GM23338 (cell line): Measurements from ENCODE around the gene RASL10B.

ENCODE experiments used
- CREB1 ChIP-seq: fragments of 250-450 bp; sonication (Bioruptor Pico); IDR thresholded peaks from 2 replicates; pipeline ENCODE4 v1.5.0; 2020; ENCODE audit warnings: low read depth, mild to moderate bottlenecking, moderate library complexity
- EZH2 ChIP-seq: fragments of 200-600 bp; sonication (generic); IDR thresholded peaks from one replicate; pipeline ENCODE4 v1.8.0; 2017; ENCODE audit warnings: antibody characterized with exemption, mild to moderate bottlenecking, low read depth; ENCODE audit not compliant: unreplicated experiment
- POLR2AphosphoS5 ChIP-seq: IDR thresholded peaks from 2 replicates; pipeline ENCODE4 v1.6.1; 2016; ENCODE audit warnings: antibody characterized with exemption, low read depth
- REST ChIP-seq: IDR thresholded peaks from one replicate; pipeline ENCODE4 v1.6.1; 2018; ENCODE audit warnings: antibody characterized with exemption; ENCODE audit not compliant: unreplicated experiment
- ZNF331 ChIP-seq: fragments of 250-450 bp; sonication (Bioruptor Pico); IDR thresholded peaks from 2 replicates; pipeline ENCODE4 v1.5.0; 2020; ENCODE audit warnings: low read depth, mild to moderate bottlenecking, moderate library complexity
- TF ChIP-seq, protein P1 (sequence below), 2 experiments: fragments of 200-600 bp in 1 of 2; sonication (generic) in 1 of 2; conservative IDR thresholded peaks; 2 replicates each; pipeline versions ENCODE4 v1.5.1 to v1.6.1; 2016 to 2017; ENCODE audit warnings: antibody characterized with exemption in 2 of 2, low read depth in 2 of 2, mild to moderate bottlenecking in 2 of 2, moderate library complexity in 1 of 2
- TF ChIP-seq, protein P2 (sequence below): IDR thresholded peaks from 2 replicates; pipeline ENCODE4 v1.6.1; 2016; ENCODE audit warnings: antibody characterized with exemption
- TF ChIP-seq, protein P3 (sequence below): fragments of 250-450 bp; sonication (Bioruptor Pico); IDR thresholded peaks from 2 replicates; pipeline ENCODE4 v1.5.0; 2020; ENCODE audit warnings: mild to moderate bottlenecking, moderate library complexity

DNA sequence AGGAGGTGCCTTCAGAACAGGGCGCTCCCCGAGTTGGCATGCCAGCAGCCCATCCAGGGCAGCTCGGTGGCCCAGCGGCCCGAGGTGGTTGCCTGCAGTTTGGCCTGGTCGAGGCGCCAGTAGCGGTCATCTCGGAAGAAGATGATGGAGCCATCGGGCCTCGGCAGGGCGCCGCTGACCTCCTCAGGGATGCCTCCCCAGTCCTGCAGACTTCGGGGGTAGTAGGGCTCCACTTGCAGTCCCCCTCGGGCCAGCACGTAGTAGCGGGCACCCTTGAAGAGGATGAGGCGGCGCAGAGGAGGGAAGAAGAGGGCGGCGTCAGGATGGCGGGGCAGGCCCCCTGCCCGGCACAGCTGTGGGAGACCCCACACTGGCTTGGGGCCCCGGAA is 35.0 kb downstream of the RASL10B start:
- TF ChIP-seq, protein P1, sequence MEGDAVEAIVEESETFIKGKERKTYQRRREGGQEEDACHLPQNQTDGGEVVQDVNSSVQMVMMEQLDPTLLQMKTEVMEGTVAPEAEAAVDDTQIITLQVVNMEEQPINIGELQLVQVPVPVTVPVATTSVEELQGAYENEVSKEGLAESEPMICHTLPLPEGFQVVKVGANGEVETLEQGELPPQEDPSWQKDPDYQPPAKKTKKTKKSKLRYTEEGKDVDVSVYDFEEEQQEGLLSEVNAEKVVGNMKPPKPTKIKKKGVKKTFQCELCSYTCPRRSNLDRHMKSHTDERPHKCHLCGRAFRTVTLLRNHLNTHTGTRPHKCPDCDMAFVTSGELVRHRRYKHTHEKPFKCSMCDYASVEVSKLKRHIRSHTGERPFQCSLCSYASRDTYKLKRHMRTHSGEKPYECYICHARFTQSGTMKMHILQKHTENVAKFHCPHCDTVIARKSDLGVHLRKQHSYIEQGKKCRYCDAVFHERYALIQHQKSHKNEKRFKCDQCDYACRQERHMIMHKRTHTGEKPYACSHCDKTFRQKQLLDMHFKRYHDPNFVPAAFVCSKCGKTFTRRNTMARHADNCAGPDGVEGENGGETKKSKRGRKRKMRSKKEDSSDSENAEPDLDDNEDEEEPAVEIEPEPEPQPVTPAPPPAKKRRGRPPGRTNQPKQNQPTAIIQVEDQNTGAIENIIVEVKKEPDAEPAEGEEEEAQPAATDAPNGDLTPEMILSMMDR (conservative IDR thresholded peaks at IDR 0.05; ENCODE audit: low read depth in 2 of 2) = no peak
- no peak for TF ChIP-seq REST
- no peak for TF ChIP-seq POLR2AphosphoS5
- no peak for TF ChIP-seq EZH2
- no peak for TF ChIP-seq CREB1 (CRISPR knock-in tag)
- TF ChIP-seq ZNF331 = no peak
- TF ChIP-seq, protein P2, sequence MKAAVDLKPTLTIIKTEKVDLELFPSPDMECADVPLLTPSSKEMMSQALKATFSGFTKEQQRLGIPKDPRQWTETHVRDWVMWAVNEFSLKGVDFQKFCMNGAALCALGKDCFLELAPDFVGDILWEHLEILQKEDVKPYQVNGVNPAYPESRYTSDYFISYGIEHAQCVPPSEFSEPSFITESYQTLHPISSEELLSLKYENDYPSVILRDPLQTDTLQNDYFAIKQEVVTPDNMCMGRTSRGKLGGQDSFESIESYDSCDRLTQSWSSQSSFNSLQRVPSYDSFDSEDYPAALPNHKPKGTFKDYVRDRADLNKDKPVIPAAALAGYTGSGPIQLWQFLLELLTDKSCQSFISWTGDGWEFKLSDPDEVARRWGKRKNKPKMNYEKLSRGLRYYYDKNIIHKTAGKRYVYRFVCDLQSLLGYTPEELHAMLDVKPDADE = no peak
- TF ChIP-seq, protein P3, sequence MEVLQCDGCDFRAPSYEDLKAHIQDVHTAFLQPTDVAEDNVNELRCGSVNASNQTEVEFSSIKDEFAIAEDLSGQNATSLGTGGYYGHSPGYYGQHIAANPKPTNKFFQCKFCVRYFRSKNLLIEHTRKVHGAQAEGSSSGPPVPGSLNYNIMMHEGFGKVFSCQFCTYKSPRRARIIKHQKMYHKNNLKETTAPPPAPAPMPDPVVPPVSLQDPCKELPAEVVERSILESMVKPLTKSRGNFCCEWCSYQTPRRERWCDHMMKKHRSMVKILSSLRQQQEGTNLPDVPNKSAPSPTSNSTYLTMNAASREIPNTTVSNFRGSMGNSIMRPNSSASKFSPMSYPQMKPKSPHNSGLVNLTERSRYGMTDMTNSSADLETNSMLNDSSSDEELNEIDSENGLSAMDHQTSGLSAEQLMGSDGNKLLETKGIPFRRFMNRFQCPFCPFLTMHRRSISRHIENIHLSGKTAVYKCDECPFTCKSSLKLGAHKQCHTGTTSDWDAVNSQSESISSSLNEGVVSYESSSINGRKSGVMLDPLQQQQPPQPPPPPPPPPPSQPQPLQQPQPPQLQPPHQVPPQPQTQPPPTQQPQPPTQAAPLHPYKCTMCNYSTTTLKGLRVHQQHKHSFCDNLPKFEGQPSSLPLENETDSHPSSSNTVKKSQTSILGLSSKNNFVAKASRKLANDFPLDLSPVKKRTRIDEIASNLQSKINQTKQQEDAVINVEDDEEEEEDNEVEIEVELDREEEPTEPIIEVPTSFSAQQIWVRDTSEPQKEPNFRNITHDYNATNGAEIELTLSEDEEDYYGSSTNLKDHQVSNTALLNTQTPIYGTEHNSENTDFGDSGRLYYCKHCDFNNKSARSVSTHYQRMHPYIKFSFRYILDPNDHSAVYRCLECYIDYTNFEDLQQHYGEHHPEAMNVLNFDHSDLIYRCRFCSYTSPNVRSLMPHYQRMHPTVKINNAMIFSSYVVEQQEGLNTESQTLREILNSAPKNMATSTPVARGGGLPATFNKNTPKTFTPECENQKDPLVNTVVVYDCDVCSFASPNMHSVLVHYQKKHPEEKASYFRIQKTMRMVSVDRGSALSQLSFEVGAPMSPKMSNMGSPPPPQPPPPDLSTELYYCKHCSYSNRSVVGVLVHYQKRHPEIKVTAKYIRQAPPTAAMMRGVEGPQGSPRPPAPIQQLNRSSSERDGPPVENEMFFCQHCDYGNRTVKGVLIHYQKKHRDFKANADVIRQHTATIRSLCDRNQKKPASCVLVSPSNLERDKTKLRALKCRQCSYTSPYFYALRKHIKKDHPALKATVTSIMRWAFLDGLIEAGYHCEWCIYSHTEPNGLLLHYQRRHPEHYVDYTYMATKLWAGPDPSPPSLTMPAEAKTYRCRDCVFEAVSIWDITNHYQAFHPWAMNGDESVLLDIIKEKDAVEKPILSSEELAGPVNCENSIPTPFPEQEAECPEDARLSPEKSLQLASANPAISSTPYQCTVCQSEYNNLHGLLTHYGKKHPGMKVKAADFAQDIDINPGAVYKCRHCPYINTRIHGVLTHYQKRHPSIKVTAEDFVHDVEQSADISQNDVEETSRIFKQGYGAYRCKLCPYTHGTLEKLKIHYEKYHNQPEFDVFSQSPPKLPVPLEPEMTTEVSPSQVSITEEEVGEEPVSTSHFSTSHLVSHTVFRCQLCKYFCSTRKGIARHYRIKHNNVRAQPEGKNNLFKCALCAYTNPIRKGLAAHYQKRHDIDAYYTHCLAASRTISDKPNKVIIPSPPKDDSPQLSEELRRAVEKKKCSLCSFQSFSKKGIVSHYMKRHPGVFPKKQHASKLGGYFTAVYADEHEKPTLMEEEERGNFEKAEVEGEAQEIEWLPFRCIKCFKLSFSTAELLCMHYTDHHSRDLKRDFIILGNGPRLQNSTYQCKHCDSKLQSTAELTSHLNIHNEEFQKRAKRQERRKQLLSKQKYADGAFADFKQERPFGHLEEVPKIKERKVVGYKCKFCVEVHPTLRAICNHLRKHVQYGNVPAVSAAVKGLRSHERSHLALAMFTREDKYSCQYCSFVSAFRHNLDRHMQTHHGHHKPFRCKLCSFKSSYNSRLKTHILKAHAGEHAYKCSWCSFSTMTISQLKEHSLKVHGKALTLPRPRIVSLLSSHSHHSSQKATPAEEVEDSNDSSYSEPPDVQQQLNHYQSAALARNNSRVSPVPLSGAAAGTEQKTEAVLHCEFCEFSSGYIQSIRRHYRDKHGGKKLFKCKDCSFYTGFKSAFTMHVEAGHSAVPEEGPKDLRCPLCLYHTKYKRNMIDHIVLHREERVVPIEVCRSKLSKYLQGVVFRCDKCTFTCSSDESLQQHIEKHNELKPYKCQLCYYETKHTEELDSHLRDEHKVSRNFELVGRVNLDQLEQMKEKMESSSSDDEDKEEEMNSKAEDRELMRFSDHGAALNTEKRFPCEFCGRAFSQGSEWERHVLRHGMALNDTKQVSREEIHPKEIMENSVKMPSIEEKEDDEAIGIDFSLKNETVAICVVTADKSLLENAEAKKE (CRISPR knock-in tag) = no peak
